LNCAP (cell line): ENCODE results near the gene ITPK1.
A peak's percentile ranks its signal among the peaks of the same experiment; 100 is the strongest.

Source experiments
- CTCF ChIP-seq: fragments of 450-650 bp; IDR thresholded peaks from 2 replicates; pipeline ENCODE4 v1.5.1; 2017; ENCODE audit warnings: mild to moderate bottlenecking

Gene ITPK1

DNA sequence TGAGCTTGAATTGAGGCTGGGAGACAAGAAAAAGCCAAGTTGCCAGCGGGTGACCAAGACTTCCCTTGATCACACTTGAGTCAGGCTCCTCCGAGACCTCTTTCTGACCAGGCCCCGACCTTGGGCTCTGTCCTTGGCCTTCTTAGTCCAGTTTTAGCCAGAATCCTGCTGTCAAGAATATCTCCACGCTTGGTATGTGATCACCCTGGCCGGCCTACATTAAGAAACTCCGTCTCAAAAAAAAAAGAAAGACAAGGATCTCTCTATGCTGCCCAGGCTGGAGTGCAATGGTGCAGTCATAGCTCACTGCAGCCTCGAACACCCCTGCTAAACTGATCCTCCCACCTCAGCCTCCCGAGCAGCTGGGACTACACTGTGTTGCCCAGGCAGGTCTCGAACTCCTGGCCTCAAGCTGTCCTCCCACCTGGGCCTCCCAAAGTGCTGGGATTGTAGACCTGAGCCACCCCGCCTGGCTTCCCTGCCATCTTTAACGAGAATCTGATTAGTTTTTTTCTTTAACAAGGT lies 1.0 kb upstream of the ITPK1 start:
- no peak for TF ChIP-seq CTCF

GRCh38 chr14:93115069-93115820 lies 480 bp downstream of the ITPK1 start:
- TF ChIP-seq CTCF: no peak

GRCh38 chr14:93114713-93115068 lies 1.0 kb downstream of the ITPK1 start:
- no peak for TF ChIP-seq CTCF

- no peak for TF ChIP-seq CTCF
Observed at GRCh38 chr14:93114068-93114710, 1.5 kb downstream of the ITPK1 start.

DNA sequence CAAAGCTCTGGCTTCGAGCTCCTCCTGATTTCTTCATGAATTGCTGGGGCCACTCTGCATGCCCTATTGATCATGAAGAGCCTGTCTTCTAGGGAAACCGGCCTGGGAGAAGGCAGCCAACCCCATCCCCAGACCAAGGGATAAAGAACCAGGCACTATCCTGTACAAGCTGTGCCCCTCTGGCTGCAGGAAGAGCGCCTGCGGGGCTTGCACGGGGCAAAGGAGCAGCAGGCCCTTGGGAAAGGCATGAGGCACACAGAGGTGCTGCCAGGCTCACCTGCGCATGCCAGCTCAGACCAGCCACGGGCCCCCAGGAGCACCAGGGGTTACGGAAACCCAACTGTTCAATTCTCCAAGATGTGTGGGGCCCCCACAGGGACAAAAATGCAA lies 2.1 kb downstream of the ITPK1 start:
- no peak for TF ChIP-seq CTCF

DNA sequence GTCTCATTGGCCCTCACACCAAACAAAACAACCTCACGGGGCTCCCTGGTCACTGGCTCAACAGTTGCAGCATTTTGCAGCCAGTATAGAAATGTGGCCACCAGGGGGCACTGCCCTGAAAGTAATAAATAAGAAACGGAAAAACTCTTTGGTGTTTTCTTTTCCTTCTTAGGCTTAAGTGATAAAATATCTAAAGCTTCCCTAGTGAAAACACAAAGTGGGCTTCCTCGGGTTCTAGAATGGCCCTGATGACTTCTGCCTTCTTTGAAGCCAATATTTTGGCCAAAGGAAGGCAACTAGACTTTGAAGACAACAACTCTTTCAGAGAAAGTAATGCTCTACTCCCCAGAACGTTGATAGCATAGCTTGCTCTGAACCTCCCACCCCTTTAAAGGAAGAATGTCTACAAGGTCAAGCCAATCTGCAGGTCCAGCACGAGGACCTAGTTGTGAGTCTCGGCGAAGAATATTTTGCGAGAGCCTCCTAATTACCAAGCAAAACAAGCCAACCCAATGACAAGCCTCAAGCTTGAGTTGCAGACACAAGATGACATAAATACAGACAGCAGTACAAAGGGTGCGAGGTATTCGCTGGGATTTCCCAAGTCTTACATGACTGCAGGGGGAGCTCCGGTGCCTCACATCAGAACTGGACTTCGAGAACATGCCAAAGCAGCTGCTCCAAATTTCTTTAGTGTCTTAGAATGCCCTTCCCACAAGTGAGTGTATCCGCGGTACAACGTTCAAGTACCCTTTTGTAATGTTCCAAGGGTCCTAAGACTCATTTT lies 2.6 kb downstream of the ITPK1 start:
- TF ChIP-seq CTCF: peak; percentile 81

DNA sequence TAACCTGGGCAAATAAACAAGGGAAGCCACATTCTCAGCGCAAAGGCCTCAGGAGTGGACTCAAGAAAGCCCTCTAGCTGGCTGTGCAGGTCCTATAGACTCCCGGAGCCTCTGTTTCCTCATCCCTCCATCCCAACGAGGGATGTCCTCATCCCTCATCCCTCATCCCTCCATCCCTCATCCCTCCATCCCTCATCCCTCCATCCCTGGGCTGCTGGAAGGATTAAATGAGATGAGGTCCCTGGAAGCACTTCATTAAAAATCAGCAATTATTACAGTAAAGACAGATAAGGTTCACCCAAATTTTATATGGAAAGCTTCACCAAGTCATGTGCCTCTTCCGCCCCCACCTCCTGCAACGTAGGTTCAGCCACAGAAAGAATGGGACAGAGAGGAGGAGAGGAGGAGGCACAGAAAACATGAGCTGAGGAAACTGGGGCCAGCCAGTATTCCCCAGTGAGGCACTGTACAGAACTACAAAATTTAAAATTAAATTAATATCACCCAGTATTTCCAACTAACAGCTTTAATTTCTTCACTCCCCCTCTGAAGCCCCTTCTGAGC lies 4.8 kb downstream of the ITPK1 start:
- no peak for TF ChIP-seq CTCF
